HG02642 (cell line): ENCODE results near the gene RIOK2.
"Not testable (repeated sequence)": the region's sequence is repeated elsewhere in the genome, so short reads cannot be mapped to it uniquely, and the experiment has no call there.

Experiments used
- ATAC-seq: cut with Tn5 transposase; IDR thresholded peaks from one replicate; pipeline ENCODE4 v1.9.1; 2021; ENCODE audit warnings: mild to moderate bottlenecking; ENCODE audit not compliant: unreplicated experiment, poor library complexity

RIOK2 gene

GRCh38 chr5:97171703-97172102 is 11.3 kb downstream of the RIOK2 start:
- no peak for ATAC-seq

GRCh38 chr5:97167435-97167834 is 15.6 kb downstream of the RIOK2 start:
- peak; percentile 74 for ATAC-seq

GRCh38 chr5:97165726-97166125 is 17.3 kb downstream of the RIOK2 start:
- ATAC-seq: no peak

- no peak for ATAC-seq
Measured at GRCh38 chr5:97164846-97165245, 18.2 kb downstream of the RIOK2 start.

GRCh38 chr5:97163790-97164285 is 19.2 kb downstream of the RIOK2 start:
- ATAC-seq: no peak

GRCh38 chr5:97163360-97163764 is 19.7 kb downstream of the RIOK2 start:
- no peak for ATAC-seq

- ATAC-seq: peak; percentile 65
Measured at GRCh38 chr5:97162045-97162444, 21.0 kb downstream of the RIOK2 start.

GRCh38 chr5:97157689-97158088 is 25.4 kb downstream of the RIOK2 start:
- ATAC-seq: no peak

GRCh38 chr5:97151370-97151769 is 31.7 kb downstream of the RIOK2 start:
- no peak for ATAC-seq

- no peak for ATAC-seq
Measured at GRCh38 chr5:97150401-97150800, 32.6 kb downstream of the RIOK2 start.

- no peak for ATAC-seq
Measured at GRCh38 chr5:97149709-97150108, 33.3 kb downstream of the RIOK2 start.

- ATAC-seq: no peak
Measured at GRCh38 chr5:97148288-97148687, 34.8 kb downstream of the RIOK2 start.

GRCh38 chr5:97143704-97144103 is 39.3 kb downstream of the RIOK2 start:
- ATAC-seq: no peak

- ATAC-seq: peak; percentile 87
Measured at GRCh38 chr5:97142521-97143254, 40.4 kb downstream of the RIOK2 start, which contains the start of gene LIX1. TSS of gene LIX1 (minus strand) at chr5:97142611. CDS start at chr5:97142576, 35 bp downstream.

GRCh38 chr5:97141539-97141938 is 41.5 kb downstream of the RIOK2 start:
- no peak for ATAC-seq

GRCh38 chr5:97141031-97141430 is 42.0 kb downstream of the RIOK2 start:
- no peak for ATAC-seq

- not testable (repeated sequence) for ATAC-seq
Measured at GRCh38 chr5:97140250-97140649, 42.8 kb downstream of the RIOK2 start.

- ATAC-seq: no peak
Measured at GRCh38 chr5:97136475-97136874, 46.6 kb downstream of the RIOK2 start.

GRCh38 chr5:97135868-97136267 is 47.2 kb downstream of the RIOK2 start:
- ATAC-seq: no peak

GRCh38 chr5:97134634-97135033 is 48.4 kb downstream of the RIOK2 start:
- ATAC-seq: no peak

GRCh38 chr5:97133101-97133500 is 49.9 kb downstream of the RIOK2 start:
- no peak for ATAC-seq

GRCh38 chr5:97131921-97132320 is 51.1 kb downstream of the RIOK2 start:
- ATAC-seq: no peak
